HepG2 (cell line): ENCODE measurements around the gene ALG9. TPM values are rescaled to one million over a fixed set of nuclear protein-coding genes. Genes with fewer than 3 reads are reported as not detected.

ENCODE experiments used
- ATAC-seq: fragments of 200-7000 bp; cut with Tn5 transposase; 3 replicates; pipeline ENCODE4 v1.9.1; 2020; ENCODE audit warnings: mild to moderate bottlenecking, moderate library complexity
- BruUV-seq: library from RNA; stranded (reverse); fragments of 400-500 nt; replicated peaks from 2 replicates; lab custom pipeline; 2021; lab: Mats Ljungman, UMichigan
- CTCF ChIA-PET: fragments of 300-600 bp; formaldehyde crosslinking; extraction: SDS; loops from one replicate; lab custom pipeline; 2021; ENCODE audit warnings: low total read pairs, inconsistent platforms, low intra/inter-chr PET ratio; lab: Yijun Ruan, JAX
- POLR2A ChIA-PET: fragments of 350-600 bp; sonication (Branson Sonifier 250); formaldehyde crosslinking; loops from one replicate; lab custom pipeline; 2020; ENCODE audit warnings: antibody characterized with exemption, inconsistent platforms; lab: Yijun Ruan, JAX
- DNase-seq: peaks from one replicate; pipeline ENCODE4 v3.0.0-alpha.2; 2015; ENCODE audit warnings: low spot score
- FAIRE-seq: peaks from 3 replicates; lab custom pipeline; 2011; peaks lifted over from hg19 to GRCh38; lab: Jason Lieb, UNC
- H2AFZ ChIP-seq: one replicate; pipeline ENCODE4 v1.6.1; 2011; ENCODE audit warnings: low read length, inconsistent platforms
- H3K27ac ChIP-seq: fragments of 300-600 bp; 3 replicates; pipeline ENCODE4 v1.8.0; 2011; ENCODE audit warnings: mixed run types, mild to moderate bottlenecking, mixed read lengths, low read length, inconsistent platforms; ENCODE audit not compliant: insufficient read depth; ENCODE audit errors: extremely low read length
- H3K27me3 ChIP-seq, 2 experiments: fragments of 200-600 bp in 1 of 2; 2 replicates in 1 of 2; 3 replicates in 1 of 2; pipeline versions ENCODE4 v1.6.0 to v1.8.0; 2011; ENCODE audit warnings: low read length in 2 of 2, mild to moderate bottlenecking in 2 of 2, moderate library complexity in 2 of 2, inconsistent platforms in 1 of 2; ENCODE audit not compliant: insufficient read depth in 2 of 2, control insufficient read depth in 1 of 2
- H3K36me3 ChIP-seq, 2 experiments: fragments of 200-600 bp in 1 of 2; replicated peaks in 1 of 2; 2 replicates in 1 of 2; 3 replicates in 1 of 2; pipeline versions ENCODE4 v1.5.1 to v1.8.0; 2011; ENCODE audit warnings: low read length in 2 of 2, inconsistent platforms in 1 of 2; ENCODE audit not compliant: insufficient read depth in 2 of 2, control insufficient read depth in 1 of 2
- H3K4me1 ChIP-seq: 2 replicates; pipeline ENCODE4 v1.5.1; 2012; ENCODE audit warnings: low read length, inconsistent platforms; ENCODE audit not compliant: insufficient read depth
- H3K4me2 ChIP-seq: 2 replicates; pipeline ENCODE4 v1.6.0; 2011; ENCODE audit warnings: low read depth, low read length, inconsistent platforms
- H3K4me3 ChIP-seq, 3 experiments: fragments of 200-600 bp in 1 of 3; sonication (generic), shearing (Covaris generic) in 1 of 3; replicated peaks in 1 of 3; 2 replicates each; pipeline ENCODE4 v1.5.1; 2011 to 2016; ENCODE audit warnings: low read length in 3 of 3, inconsistent platforms in 2 of 3, low read depth in 2 of 3, mild to moderate bottlenecking in 2 of 3, control low read depth in 1 of 3, mixed read lengths in 1 of 3; ENCODE audit not compliant: insufficient read depth in 1 of 3
- H3K79me2 ChIP-seq: one replicate; pipeline ENCODE4 v1.6.1; 2011; ENCODE audit warnings: low read length, inconsistent platforms; ENCODE audit not compliant: insufficient read depth
- H3K9ac ChIP-seq: 2 replicates; pipeline ENCODE4 v1.6.0; 2011; ENCODE audit warnings: mild to moderate bottlenecking, low read depth, low read length, inconsistent platforms; ENCODE audit not compliant: insufficient read depth
- H3K9me3 ChIP-seq: 2 replicates; pipeline ENCODE4 v1.5.1; 2012; ENCODE audit warnings: mild to moderate bottlenecking, low read length
- H4K20me1 ChIP-seq: 2 replicates; pipeline ENCODE4 v1.6.0; 2011; ENCODE audit warnings: inconsistent platforms, mild to moderate bottlenecking, low read length, moderate library complexity; ENCODE audit not compliant: insufficient read depth
- CREB1 ChIP-seq, 2 experiments: fragments of 450-650 bp in 1 of 2; IDR thresholded peaks; 2 replicates each; pipeline ENCODE4 v1.6.1; 2016 to 2017; ENCODE audit warnings: control low read depth in 1 of 2, mild to moderate bottlenecking in 1 of 2, missing compliant biosample characterization in 1 of 2, missing genetic modification characterization in 1 of 2
- DR1 ChIP-seq: sonication (generic); formaldehyde crosslinking; IDR thresholded peaks from 2 replicates; pipeline ENCODE4 v1.8.0; 2021; ENCODE audit warnings: mild to moderate bottlenecking, missing genetic modification reagents, inconsistent platforms
- DZIP1 ChIP-seq: sonication (generic); formaldehyde crosslinking; IDR thresholded peaks from 2 replicates; pipeline ENCODE4 v1.5.0; 2020; ENCODE audit warnings: mild to moderate bottlenecking, missing genetic modification reagents
- REL ChIP-seq: sonication (generic); formaldehyde crosslinking; conservative IDR thresholded peaks from 2 replicates; pipeline ENCODE4 v1.8.0; 2022; ENCODE audit warnings: mild to moderate bottlenecking, missing genetic modification reagents, moderate library complexity
- TP53 ChIP-seq: sonication (generic); formaldehyde crosslinking; conservative IDR thresholded peaks from 2 replicates; pipeline ENCODE4 v1.4.0; 2020; ENCODE audit warnings: missing genetic modification reagents
- ZNF639 ChIP-seq: conservative IDR thresholded peaks from 2 replicates; pipeline ENCODE4 v1.6.1; 2018; ENCODE audit warnings: missing genetic modification reagents
- WGBS: methylation state at CpG from one replicate; pipeline ENCODE4 v1.1.6; 2017; ENCODE audit warnings: low lambda C conversion rate; 5-methylcytosine and 5-hydroxymethylcytosine counted together
- in situ Hi-C: cut with HindIII; loops from 2 replicates; pipeline ENCODE4 v1.10.0; 2017; ENCODE audit warnings: low pct_unique_long_range_greater_than_20kb; ENCODE audit not compliant: extremely low pct_ligation_motif_present
- intact Hi-C: fragments of 100-400 bp; cut with micrococcal nuclease; formaldehyde crosslinking; loops from one replicate; pipeline ENCODE4 v1.10.0; 2022; ENCODE audit not compliant: unreplicated experiment
- polyA plus RNA-seq, 8 experiments: library from polyadenylated mRNA; depleted of rRNA in 3 of 8; stranded (reverse) in 7 of 8; unstranded in 1 of 8; fragments of >200 nt; fragmentation: Illumina TruSeq in 4 of 8; extraction: Trizol in 4 of 8; gene quantifications; 2 replicates each; pipeline versions ENCODE4 v1.2.1 to v1.2.3, GENCODE V29; 2011 to 2016; ENCODE audit warnings: low read depth in 4 of 8, missing spikeins in 1 of 8, mixed read lengths in 1 of 8; ENCODE audit not compliant: insufficient read depth in 1 of 8
- total RNA-seq, 5 experiments: library from RNA; depleted of rRNA; stranded (reverse); fragments of >200 nt; fragmentation: Illumina TruSeq; extraction: Trizol; gene quantifications; 2 replicates each; pipeline ENCODE4 v1.2.3, GENCODE V29; 2016; ENCODE audit warnings: low read depth in 1 of 5
- TF ChIP-seq, protein P1 (sequence below): sonication (generic); formaldehyde crosslinking; IDR thresholded peaks from 2 replicates; pipeline ENCODE4 v1.5.1; 2020; ENCODE audit warnings: mild to moderate bottlenecking, moderate library complexity, missing genetic modification reagents
- TF ChIP-seq, protein P2 (sequence below): IDR thresholded peaks from 2 replicates; pipeline ENCODE4 v1.6.1; 2016; ENCODE audit warnings: control low read depth
- TF ChIP-seq, protein P3 (sequence below): sonication (generic); formaldehyde crosslinking; IDR thresholded peaks from 2 replicates; pipeline ENCODE4 v1.4.0; 2020; ENCODE audit warnings: missing genetic modification reagents

The ALG9 gene
- total and polyA plus RNA-seq, 2 of the 13 experiments (the other 11 are each of a cell fraction or from before 2014, with no cell fraction given): 39.4 to 40.6 TPM

- TF ChIP-seq ZNF639 (CRISPR knock-in tag) (no peak), CREB1 (IDR thresholded peaks at IDR 0.05) (0 out of 2 replicates have a peak, but pooled peaks have one; percentile 9), CREB1 (CRISPR knock-in tag; IDR thresholded peaks at IDR 0.05) (peak; percentile 60; the same call in 1 of the 2 replicates)
- TF ChIP-seq, all 625 proteins: peak for 89
These were observed 94.0 kb downstream of the ALG9 start (continued) for GRCh38 chr11:111777094-111778046.

DNA sequence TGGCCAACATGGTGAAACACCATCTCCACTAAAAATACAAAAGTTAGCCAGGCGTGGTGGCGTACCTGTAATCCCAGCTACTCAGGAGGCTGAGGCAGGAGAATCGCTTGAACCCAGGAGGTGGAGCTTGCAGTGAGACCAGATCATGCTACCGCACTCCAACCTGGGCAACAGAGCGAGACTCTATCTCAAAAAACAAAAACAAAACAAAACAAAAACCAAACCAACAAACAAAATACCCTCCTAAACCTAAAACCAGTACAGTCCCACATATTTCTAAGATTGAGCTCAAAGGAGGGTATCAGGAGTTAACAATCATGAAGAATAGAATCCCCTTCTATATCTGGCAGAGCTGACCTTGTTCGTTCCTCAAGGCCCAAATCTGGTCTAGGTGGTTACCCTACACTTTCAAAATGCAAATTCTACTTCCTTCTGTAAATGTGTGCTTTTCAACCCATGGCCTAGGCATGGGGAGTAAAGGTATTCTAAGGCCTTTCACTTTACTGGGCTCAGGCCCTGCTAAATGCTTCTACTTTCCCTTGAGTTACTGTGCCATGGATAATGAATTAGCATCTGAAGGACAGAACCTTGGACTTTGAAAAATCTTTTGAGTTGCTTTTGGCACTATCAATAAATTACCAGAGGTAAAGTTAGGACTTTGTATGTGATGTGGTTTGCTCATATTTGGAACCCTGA lies 94.8 kb downstream of the ALG9 start:
- FAIRE-seq (no peak), ATAC-seq (no peak), DNase-seq (no peak)
- H3K27me3 ChIP-seq: no peaks in the 10 kb centered on the region
- BruUV-seq: no TSS peak
- no peak overlapping the region for H3K27ac ChIP-seq
- H4K20me1 ChIP-seq: no peaks in the 10 kb centered on the region
- no peaks in the 10 kb centered on the region for H3K36me3 ChIP-seq
- H3K4me2 ChIP-seq: peak overlapping the region; percentile 95; the same call in 1 of the 2 replicates
- H3K9me3 ChIP-seq: no peaks in the 10 kb centered on the region
- CTCF ChIA-PET: interaction anchor here (0.7 to 2.2 kb wide), 4 partner anchors 43 to 174 kb away, joined by 3 to 23 read pairs (median 16); partner anchors contain the start of gene SIK2
- intact Hi-C loops: loop anchor here (1.0 kb wide), 3 partner anchors 65 to 211 kb away; no protein-coding TSS in a partner anchor
- in situ Hi-C loops: loop anchor here (5.0 kb wide), 1 partner anchor 174 kb away; the partner anchor contains the start of gene SIK2
- H3K4me1 ChIP-seq: peaks cover 57% of the 10 kb centered on the region
- no peak overlapping the region for H3K4me3 ChIP-seq
- 94% methylated on average over 6 of the region's 6 CpGs for WGBS
- H2AFZ ChIP-seq: no peak overlapping the region
- POLR2A ChIA-PET: interaction anchor here (1.0 to 4.7 kb wide), 11 partner anchors 9 to 179 kb away, joined by 3 to 68 read pairs (median 4); partner anchors contain the start of genes ALG9 and PPP2R1B
- no peak overlapping the region for H3K9ac ChIP-seq
- no peaks in the 10 kb centered on the region for H3K79me2 ChIP-seq
- TF ChIP-seq REL (CRISPR knock-in tag): no peak
- TF ChIP-seq, protein P1, sequence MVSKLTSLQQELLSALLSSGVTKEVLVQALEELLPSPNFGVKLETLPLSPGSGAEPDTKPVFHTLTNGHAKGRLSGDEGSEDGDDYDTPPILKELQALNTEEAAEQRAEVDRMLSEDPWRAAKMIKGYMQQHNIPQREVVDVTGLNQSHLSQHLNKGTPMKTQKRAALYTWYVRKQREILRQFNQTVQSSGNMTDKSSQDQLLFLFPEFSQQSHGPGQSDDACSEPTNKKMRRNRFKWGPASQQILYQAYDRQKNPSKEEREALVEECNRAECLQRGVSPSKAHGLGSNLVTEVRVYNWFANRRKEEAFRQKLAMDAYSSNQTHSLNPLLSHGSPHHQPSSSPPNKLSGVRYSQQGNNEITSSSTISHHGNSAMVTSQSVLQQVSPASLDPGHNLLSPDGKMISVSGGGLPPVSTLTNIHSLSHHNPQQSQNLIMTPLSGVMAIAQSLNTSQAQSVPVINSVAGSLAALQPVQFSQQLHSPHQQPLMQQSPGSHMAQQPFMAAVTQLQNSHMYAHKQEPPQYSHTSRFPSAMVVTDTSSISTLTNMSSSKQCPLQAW (CRISPR knock-in tag): no peak
- TF ChIP-seq, protein P2, sequence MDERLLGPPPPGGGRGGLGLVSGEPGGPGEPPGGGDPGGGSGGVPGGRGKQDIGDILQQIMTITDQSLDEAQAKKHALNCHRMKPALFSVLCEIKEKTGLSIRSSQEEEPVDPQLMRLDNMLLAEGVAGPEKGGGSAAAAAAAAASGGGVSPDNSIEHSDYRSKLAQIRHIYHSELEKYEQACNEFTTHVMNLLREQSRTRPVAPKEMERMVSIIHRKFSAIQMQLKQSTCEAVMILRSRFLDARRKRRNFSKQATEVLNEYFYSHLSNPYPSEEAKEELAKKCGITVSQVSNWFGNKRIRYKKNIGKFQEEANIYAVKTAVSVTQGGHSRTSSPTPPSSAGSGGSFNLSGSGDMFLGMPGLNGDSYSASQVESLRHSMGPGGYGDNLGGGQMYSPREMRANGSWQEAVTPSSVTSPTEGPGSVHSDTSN: no peak
- no peak for TF ChIP-seq TP53 (CRISPR knock-in tag)
- no peak for TF ChIP-seq DZIP1 (CRISPR knock-in tag)
- no peak for TF ChIP-seq DR1
- TF ChIP-seq, protein P3, sequence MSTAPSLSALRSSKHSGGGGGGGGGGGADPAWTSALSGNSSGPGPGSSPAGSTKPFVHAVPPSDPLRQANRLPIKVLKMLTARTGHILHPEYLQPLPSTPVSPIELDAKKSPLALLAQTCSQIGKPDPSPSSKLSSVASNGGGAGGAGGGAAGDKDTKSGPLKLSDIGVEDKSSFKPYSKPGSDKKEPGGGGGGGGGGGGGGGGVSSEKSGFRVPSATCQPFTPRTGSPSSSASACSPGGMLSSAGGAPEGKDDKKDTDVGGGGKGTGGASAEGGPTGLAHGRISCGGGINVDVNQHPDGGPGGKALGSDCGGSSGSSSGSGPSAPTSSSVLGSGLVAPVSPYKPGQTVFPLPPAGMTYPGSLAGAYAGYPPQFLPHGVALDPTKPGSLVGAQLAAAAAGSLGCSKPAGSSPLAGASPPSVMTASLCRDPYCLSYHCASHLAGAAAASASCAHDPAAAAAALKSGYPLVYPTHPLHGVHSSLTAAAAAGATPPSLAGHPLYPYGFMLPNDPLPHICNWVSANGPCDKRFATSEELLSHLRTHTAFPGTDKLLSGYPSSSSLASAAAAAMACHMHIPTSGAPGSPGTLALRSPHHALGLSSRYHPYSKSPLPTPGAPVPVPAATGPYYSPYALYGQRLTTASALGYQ: no peak
